Measurements from ENCODE around the gene STPG1. TPM values are rescaled to one million over a fixed set of nuclear protein-coding genes. Genes with fewer than 3 reads are reported as not detected.

STPG1 gene
- total and polyA plus RNA-seq, 9 of the 15 experiments (the other 6 are each of a cell fraction or from before 2014, with no cell fraction given) = 5.0 to 11.9 (median 8.3) TPM

- TF ChIP-seq BRF2 (IDR thresholded peaks at IDR 0.05; ENCODE audit: borderline replicate concordance, insufficient read depth, insufficient read length) (no peak), GTF2A2 (tag; IDR thresholded peaks at IDR 0.05) (no peak), ZNF75A (CRISPR knock-in tag; IDR thresholded peaks at IDR 0.05) (no peak), ATF2 (CRISPR knock-in tag; IDR thresholded peaks at IDR 0.05) (no peak), ZNF76 (CRISPR knock-in tag; IDR thresholded peaks at IDR 0.05; ENCODE audit: borderline replicate concordance) (peak; percentile 58; the same call in 1 of the 2 replicates), NR2F6 (CRISPR knock-in tag; IDR thresholded peaks at IDR 0.05) (no peak), ZBTB49 (CRISPR knock-in tag; IDR thresholded peaks at IDR 0.05; ENCODE audit: borderline replicate concordance) (no peak), CCNT2 (IDR thresholded peaks at IDR 0.05; ENCODE audit: borderline replicate concordance, extremely low read depth, insufficient read length, low read depth, low read length) (peak; percentile 67), ZNF143 (CRISPR knock-in tag; IDR thresholded peaks at IDR 0.05) (no peak), ZNF830 (CRISPR knock-in tag; IDR thresholded peaks at IDR 0.05) (no peak), RBFOX2 (IDR thresholded peaks at IDR 0.05; ENCODE audit: low read depth, low read length) (peak; percentile 72), THRAP3 (IDR thresholded peaks at IDR 0.05; ENCODE audit: borderline replicate concordance) (no peak), PHF21A (IDR thresholded peaks at IDR 0.05; ENCODE audit: borderline replicate concordance, low read depth) (no peak), NRF1 (conservative IDR thresholded peaks at IDR 0.05 in 1 of 2, IDR thresholded peaks at IDR 0.05 in 1 of 2) (0 out of 4 replicates have a peak, but pooled peaks of 1 of the 2 experiments have one; percentile 37), HNRNPLL (IDR thresholded peaks at IDR 0.05; ENCODE audit: low read depth, low read length, poor library complexity, severe bottlenecking) (peak; percentile 25), TOE1 (IDR thresholded peaks at IDR 0.05; ENCODE audit: borderline replicate concordance) (peak; percentile 64; the same call in 1 of the 2 replicates), TOE1 (CRISPR knock-in tag; IDR thresholded peaks at IDR 0.05; ENCODE audit: borderline replicate concordance, low read depth) (no peak), SMARCB1 (IDR thresholded peaks at IDR 0.05; ENCODE audit: insufficient read length, low read depth) (no peak), MTA3 (IDR thresholded peaks at IDR 0.05; ENCODE audit: borderline replicate concordance) (peak; percentile 73; the same call in 1 of the 2 replicates), ZNF395 (CRISPR knock-in tag; IDR thresholded peaks at IDR 0.05) (no peak), FOSL1 (tag; conservative IDR thresholded peaks at IDR 0.05) (0 out of 2 replicates have a peak, but pooled peaks have one; percentile 11)
These were observed 91.7 kb downstream of the STPG1 start (continued) for GRCh38 chr1:24321697-24322469.
